Measurements from ENCODE around the gene PPP2R2B. TPM values are rescaled to one million over a fixed set of nuclear protein-coding genes. Genes with fewer than 3 reads are reported as not detected.

The PPP2R2B gene
- total RNA-seq, 1 experiment from 2014 or later: 20.3 TPM

- CTCF ChIA-PET: no interaction called here
- TF ChIP-seq NFE2L1 (CRISPR knock-in tag; IDR thresholded peaks at IDR 0.05): no peak
- TF ChIP-seq GTF2I (CRISPR knock-in tag; conservative IDR thresholded peaks at IDR 0.05): no peak
- no peak for TF ChIP-seq ATF2 (CRISPR knock-in tag; IDR thresholded peaks at IDR 0.05; ENCODE audit: borderline replicate concordance, low read depth)
- no peak for TF ChIP-seq STAT6 (CRISPR knock-in tag; conservative IDR thresholded peaks at IDR 0.05; ENCODE audit: low read depth)
- no peak for TF ChIP-seq PRRX2 (CRISPR knock-in tag; IDR thresholded peaks at IDR 0.05)
- TF ChIP-seq ESRRA (CRISPR knock-in tag; IDR thresholded peaks at IDR 0.05; ENCODE audit: borderline replicate concordance): no peak
- TF ChIP-seq PREB (CRISPR knock-in tag; IDR thresholded peaks at IDR 0.05; ENCODE audit: borderline replicate concordance): no peak
- no peak for TF ChIP-seq ERG (CRISPR knock-in tag; IDR thresholded peaks at IDR 0.05)
- no peak for TF ChIP-seq ZNF425 (CRISPR knock-in tag; conservative IDR thresholded peaks at IDR 0.05)
- no peak for TF ChIP-seq NR1H2 (CRISPR knock-in tag; IDR thresholded peaks at IDR 0.05)
- no peak for TF ChIP-seq TEAD1 (CRISPR knock-in tag; IDR thresholded peaks at IDR 0.05)
- no peak for TF ChIP-seq TEAD4 (CRISPR knock-in tag; IDR thresholded peaks at IDR 0.05)
- no peak for TF ChIP-seq PRDM15 (CRISPR knock-in tag; IDR thresholded peaks at IDR 0.05)
- POLR2A ChIA-PET: no interaction called here
- Mint-ChIP-seq H3K27ac (no peak overlapping the region), H3K36me3 (peaks cover 15% of the 10 kb centered on the region), H3K9me3 (peaks cover 15% of the 10 kb centered on the region), H3K4me3 (no peak overlapping the region), H3K4me1 (peaks cover 20% of the 10 kb centered on the region), H3K27me3 (ENCODE audit: low read depth) (no peaks in the 10 kb centered on the region)
- DNase-seq (ENCODE audit: low spot score): no peak
- no peak for ATAC-seq
These were observed 143.5 kb downstream of the PPP2R2B start for GRCh38 chr5:146734936-146735577.
